ENCODE results near the gene FRMD4B.

Gene FRMD4B

DNA sequence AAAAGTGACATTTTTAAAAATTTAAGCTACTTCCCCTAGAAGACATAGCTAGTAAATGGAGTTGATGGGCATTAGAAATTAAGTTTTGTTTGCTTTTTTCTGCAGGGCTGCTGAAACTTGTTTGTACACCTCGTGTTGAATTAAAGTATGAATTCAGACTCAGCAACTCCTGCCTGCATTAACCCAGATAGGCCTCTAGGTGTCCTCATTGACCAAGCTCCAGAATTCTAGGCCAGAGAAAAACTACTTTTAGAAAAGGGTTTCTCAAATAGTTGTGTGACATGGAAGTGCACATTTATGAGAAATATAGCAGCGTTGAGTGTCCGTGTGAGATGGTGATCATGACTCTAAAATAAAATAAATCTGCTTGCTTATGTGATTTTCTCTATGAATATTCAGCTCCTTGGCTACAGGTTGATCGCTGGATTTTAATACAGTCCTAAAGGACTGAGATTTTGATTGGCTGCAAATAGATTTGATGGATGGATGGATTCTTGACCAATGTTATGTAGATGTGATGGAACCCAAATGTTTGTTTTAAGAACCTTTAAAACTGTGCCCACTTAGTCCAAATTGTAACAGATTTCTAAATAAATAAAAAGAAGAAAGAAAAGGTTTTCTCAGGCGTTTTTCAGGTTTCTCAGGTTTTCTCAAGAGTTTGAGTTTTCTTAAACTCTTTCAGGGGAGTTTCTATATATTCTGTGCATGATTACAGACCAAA lies 224.1 kb downstream of the FRMD4B start:
- no peak overlapping the region for H3K4me3 ChIP-seq (ENCODE audit: low read length, poor library complexity, severe bottlenecking)
- TF ChIP-seq, protein P1, sequence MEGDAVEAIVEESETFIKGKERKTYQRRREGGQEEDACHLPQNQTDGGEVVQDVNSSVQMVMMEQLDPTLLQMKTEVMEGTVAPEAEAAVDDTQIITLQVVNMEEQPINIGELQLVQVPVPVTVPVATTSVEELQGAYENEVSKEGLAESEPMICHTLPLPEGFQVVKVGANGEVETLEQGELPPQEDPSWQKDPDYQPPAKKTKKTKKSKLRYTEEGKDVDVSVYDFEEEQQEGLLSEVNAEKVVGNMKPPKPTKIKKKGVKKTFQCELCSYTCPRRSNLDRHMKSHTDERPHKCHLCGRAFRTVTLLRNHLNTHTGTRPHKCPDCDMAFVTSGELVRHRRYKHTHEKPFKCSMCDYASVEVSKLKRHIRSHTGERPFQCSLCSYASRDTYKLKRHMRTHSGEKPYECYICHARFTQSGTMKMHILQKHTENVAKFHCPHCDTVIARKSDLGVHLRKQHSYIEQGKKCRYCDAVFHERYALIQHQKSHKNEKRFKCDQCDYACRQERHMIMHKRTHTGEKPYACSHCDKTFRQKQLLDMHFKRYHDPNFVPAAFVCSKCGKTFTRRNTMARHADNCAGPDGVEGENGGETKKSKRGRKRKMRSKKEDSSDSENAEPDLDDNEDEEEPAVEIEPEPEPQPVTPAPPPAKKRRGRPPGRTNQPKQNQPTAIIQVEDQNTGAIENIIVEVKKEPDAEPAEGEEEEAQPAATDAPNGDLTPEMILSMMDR (conservative IDR thresholded peaks at IDR 0.05; ENCODE audit: low read length), result peak; percentile 97
- no peak for TF ChIP-seq EZH2phosphoT487 (IDR thresholded peaks at IDR 0.05; ENCODE audit: borderline replicate concordance)
- no peak overlapping the region for H2AFZ ChIP-seq (ENCODE audit: low read length)
- no peaks in the 10 kb centered on the region for H3K79me2 ChIP-seq (ENCODE audit: insufficient read depth, low read length)
- H3K4me1 ChIP-seq (ENCODE audit: insufficient read depth, low read length, poor library complexity, severe bottlenecking), result no peaks in the 10 kb centered on the region
- H3K36me3 ChIP-seq (ENCODE audit: insufficient read depth, low read length), result no peaks in the 10 kb centered on the region
- H4K20me1 ChIP-seq (ENCODE audit: insufficient read depth, low read length, poor library complexity, severe bottlenecking), result no peaks in the 10 kb centered on the region
- no peaks in the 10 kb centered on the region for H3F3A ChIP-seq (ENCODE audit: low read depth)
- no peaks in the 10 kb centered on the region for H3K27me3 ChIP-seq (ENCODE audit: insufficient read depth, low read length, poor library complexity, severe bottlenecking)
- no peaks in the 10 kb centered on the region for H3K9me2 ChIP-seq (replicated peaks; ENCODE audit: low read depth, low read length)
- no peaks in the 10 kb centered on the region for H3K9me3 ChIP-seq (ENCODE audit: insufficient read depth, low read depth, low read length)
- no peak overlapping the region for H3K4me2 ChIP-seq (ENCODE audit: low read depth, low read length, poor library complexity, severe bottlenecking)
- H3K9ac ChIP-seq (ENCODE audit: low read depth, low read length, poor library complexity, severe bottlenecking), result no peak overlapping the region

DNA sequence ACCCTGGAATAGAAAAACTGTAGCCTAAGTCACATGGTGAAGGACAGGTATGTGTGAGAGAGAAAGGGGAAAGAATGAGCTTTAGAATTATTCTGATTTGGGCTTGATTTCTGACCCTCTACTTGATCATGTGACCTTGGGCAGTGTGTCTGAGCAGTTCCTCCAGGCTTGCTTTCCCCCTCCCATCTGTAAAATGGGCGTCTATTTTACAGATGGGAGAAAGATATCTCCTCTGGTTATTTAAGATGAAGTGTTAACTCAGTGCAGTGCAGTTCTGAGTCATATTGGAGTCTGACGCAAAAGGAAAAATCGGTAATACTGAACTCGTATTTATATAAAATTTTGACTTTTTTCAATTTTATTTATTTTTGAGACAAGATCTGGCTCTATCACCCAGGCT lies 225.4 kb downstream of the FRMD4B start:
- Histone ChIP-seq H3K4me1 (ENCODE audit: insufficient read depth, low read length, poor library complexity, severe bottlenecking) (no peaks in the 10 kb centered on the region), H3K9ac (ENCODE audit: low read depth, low read length, poor library complexity, severe bottlenecking) (no peak overlapping the region), H3K27me3 (ENCODE audit: insufficient read depth, low read length, poor library complexity, severe bottlenecking) (no peaks in the 10 kb centered on the region), H3K4me2 (ENCODE audit: low read depth, low read length, poor library complexity, severe bottlenecking) (no peak overlapping the region), H4K20me1 (ENCODE audit: insufficient read depth, low read length, poor library complexity, severe bottlenecking) (no peaks in the 10 kb centered on the region), H3K79me2 (ENCODE audit: insufficient read depth, low read length) (no peaks in the 10 kb centered on the region), H3K36me3 (ENCODE audit: insufficient read depth, low read length) (no peaks in the 10 kb centered on the region), H3K4me3 (ENCODE audit: low read length, poor library complexity, severe bottlenecking) (no peak overlapping the region), H3F3A (ENCODE audit: low read depth) (no peaks in the 10 kb centered on the region), H2AFZ (ENCODE audit: low read length) (no peak overlapping the region), H3K9me3 (ENCODE audit: insufficient read depth, low read depth, low read length) (no peaks in the 10 kb centered on the region), H3K9me2 (replicated peaks; ENCODE audit: low read depth, low read length) (no peaks in the 10 kb centered on the region)
- no peak for TF ChIP-seq EZH2phosphoT487 (IDR thresholded peaks at IDR 0.05; ENCODE audit: borderline replicate concordance)
- TF ChIP-seq, protein P1 (conservative IDR thresholded peaks at IDR 0.05; ENCODE audit: low read length), result no peak

- Histone ChIP-seq H3K9ac (ENCODE audit: low read depth, low read length, poor library complexity, severe bottlenecking) (no peak overlapping the region), H3K36me3 (ENCODE audit: insufficient read depth, low read length) (no peaks in the 10 kb centered on the region), H3K4me2 (ENCODE audit: low read depth, low read length, poor library complexity, severe bottlenecking) (no peak overlapping the region), H3K9me3 (ENCODE audit: insufficient read depth, low read depth, low read length) (no peaks in the 10 kb centered on the region), H3K9me2 (replicated peaks; ENCODE audit: low read depth, low read length) (no peaks in the 10 kb centered on the region), H3K4me3 (ENCODE audit: low read length, poor library complexity, severe bottlenecking) (no peak overlapping the region), H3K27me3 (ENCODE audit: insufficient read depth, low read length, poor library complexity, severe bottlenecking) (no peaks in the 10 kb centered on the region), H3F3A (ENCODE audit: low read depth) (no peaks in the 10 kb centered on the region), H2AFZ (ENCODE audit: low read length) (no peak overlapping the region), H3K79me2 (ENCODE audit: insufficient read depth, low read length) (no peaks in the 10 kb centered on the region), H4K20me1 (ENCODE audit: insufficient read depth, low read length, poor library complexity, severe bottlenecking) (no peaks in the 10 kb centered on the region), H3K4me1 (ENCODE audit: insufficient read depth, low read length, poor library complexity, severe bottlenecking) (no peaks in the 10 kb centered on the region)
- TF ChIP-seq EZH2phosphoT487 (IDR thresholded peaks at IDR 0.05; ENCODE audit: borderline replicate concordance), result no peak
- TF ChIP-seq, protein P1 (conservative IDR thresholded peaks at IDR 0.05; ENCODE audit: low read length), result no peak
Measured at GRCh38 chr3:69160107-69160506, 225.8 kb downstream of the FRMD4B start.

Measured in Loucy (cell line).